GM10847 (cell line): ENCODE results near the gene ZNF516.

Source experiments
- POLR2A ChIP-seq: IDR thresholded peaks from 2 replicates; pipeline ENCODE4 v1.6.1; 2011; ENCODE audit not compliant: insufficient read length; ENCODE audit errors: extremely low read depth

ZNF516 gene

DNA sequence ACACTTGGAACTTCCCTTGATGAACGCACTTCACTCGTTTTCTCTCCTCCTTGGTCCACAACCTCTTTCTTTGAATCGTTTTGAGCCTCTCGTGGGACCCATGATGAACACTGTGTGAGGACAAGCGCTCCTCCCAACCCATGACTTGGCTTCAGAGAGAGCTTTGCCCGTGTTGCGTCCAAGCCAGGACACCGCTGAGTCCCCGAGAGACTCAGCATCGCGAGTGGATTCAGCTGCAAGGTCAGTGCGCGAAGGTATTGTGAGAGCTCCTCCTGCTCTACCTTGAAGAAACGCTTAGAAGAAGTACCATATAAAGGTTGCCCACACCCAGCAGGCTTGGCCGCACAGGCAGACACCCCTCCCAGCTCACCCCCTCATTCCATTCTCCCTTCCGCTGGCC, 58.7 kb downstream of the ZNF516 start:
- no peak for TF ChIP-seq POLR2A

DNA sequence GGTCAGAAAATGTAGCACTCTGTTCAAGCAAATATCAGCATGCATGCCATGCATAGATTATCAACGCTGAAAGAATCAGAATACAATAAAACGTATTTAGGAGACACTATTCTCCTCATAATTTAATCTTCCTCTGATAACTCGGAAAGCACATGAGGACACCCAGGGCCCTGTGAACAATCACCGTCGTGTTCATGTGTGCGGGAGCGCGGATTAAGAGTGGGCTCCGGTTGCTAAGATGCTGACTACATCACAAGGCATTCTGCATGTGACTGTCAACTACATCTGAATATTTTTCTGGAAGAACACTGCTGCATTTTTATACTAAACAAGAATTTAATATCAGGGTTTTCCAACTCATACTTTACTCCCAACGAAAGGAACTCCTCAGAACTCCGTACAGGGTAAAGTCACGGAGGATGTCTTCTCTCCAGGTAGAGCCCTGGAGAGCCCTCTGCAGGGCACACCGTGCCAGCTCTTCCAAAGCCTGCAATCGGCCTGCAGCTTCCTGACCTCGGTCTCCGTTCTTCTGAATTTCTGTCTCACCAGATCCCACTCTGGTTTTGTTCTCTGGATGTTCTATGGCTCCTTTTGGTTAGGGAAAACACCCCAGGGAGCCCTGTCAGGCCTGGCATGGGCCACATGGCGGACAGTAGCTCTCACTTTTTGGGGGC, 59.6 kb downstream of the ZNF516 start:
- TF ChIP-seq POLR2A = no peak

DNA sequence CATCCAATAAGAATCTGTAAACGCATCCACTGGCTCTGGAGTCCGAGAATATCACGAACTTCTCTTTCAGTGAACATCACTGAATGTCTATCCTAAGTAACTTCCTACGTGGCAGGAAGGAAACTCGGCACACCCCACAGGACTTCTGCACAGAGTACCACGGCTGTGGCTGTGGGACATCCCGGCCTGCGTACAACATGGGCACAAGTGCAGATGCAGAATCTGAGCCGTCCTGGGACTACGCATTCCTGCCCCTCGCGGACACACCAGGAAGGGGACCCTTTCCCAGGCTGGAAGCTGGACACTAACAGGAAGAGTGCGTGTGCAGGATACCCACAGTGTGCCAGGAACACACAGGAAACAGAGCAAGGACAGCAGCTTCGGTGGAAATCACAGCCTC, 60.6 kb downstream of the ZNF516 start:
- no peak for TF ChIP-seq POLR2A

DNA sequence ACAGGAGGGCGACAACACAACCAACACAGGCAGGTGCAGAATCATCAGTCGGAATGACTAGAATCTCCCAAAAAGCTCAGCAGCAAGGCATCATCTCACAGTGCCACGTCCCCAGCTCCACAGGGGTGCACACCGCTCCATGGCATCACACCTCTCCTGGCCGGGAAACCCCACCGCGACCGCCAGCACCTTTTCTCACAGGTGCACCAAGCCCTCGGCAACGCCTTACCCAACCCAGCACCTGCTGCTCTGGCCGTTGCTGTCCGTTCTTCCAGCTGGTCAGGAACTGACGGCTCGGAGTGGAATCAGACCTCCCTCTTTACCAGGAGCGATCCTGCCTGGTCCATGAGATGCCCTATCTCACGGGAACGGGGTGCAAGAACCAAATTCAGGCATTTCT, 61.3 kb downstream of the ZNF516 start:
- no peak for TF ChIP-seq POLR2A

DNA sequence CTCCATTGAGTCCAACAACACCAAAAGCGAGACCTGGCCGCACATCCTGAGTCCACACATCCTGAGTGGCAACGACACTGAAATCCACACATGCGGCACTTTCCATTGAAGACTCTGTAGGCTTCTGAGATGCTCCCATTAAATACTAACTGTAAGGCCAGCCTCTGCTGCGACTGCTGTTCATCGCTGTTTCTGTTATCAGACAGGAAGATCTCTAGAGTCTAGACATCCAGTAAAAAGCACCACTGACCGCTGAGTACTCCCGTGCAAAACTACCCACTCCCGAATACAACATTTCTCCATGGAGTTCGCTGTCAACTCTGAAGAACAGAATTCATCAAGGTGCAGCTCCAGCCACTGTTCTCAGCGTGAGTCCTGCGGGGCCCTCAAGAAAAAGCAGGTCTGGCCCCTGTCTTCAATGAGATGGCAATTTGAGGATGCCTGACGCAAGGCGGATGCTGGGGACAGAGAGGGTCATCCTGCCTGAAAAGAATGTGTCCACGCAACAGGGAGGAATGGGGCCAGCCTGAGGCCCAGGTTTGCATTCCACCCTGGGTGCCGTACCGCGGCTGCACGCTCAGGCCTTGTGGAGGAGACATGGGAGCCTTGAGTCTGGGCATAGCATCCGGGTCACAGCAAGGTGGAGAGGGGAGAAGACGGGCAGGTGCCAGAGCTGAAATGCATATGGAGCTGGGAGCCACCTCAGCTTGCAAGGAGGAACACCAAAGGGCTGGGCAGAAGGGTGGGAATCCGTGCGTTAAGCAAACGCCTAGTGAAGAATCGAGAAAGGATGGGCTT, 61.9 kb downstream of the ZNF516 start:
- TF ChIP-seq POLR2A = no peak

DNA sequence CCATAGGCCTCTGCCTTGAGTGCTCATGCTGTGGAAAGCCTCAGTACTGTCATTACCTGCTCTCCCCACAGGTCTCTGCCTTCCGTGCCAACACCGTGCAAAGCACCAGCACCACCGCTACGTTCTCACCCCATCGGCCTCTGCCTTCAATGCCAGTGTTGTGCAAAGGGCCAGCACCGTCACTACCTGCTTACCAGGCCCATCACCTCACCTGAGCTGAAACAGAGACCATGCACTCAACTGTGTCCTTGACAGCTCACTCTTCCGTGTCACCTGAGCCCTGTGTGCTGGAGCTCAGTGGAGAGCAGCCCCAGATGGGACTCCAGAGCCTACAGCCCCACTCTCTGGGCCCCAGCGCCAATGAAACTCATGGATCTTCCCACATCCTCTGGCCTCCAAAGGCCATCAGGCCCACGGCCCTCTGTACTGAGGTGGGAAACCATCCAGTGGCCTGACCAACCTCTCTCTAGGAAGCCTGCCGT, 62.7 kb downstream of the ZNF516 start:
- no peak for TF ChIP-seq POLR2A

DNA sequence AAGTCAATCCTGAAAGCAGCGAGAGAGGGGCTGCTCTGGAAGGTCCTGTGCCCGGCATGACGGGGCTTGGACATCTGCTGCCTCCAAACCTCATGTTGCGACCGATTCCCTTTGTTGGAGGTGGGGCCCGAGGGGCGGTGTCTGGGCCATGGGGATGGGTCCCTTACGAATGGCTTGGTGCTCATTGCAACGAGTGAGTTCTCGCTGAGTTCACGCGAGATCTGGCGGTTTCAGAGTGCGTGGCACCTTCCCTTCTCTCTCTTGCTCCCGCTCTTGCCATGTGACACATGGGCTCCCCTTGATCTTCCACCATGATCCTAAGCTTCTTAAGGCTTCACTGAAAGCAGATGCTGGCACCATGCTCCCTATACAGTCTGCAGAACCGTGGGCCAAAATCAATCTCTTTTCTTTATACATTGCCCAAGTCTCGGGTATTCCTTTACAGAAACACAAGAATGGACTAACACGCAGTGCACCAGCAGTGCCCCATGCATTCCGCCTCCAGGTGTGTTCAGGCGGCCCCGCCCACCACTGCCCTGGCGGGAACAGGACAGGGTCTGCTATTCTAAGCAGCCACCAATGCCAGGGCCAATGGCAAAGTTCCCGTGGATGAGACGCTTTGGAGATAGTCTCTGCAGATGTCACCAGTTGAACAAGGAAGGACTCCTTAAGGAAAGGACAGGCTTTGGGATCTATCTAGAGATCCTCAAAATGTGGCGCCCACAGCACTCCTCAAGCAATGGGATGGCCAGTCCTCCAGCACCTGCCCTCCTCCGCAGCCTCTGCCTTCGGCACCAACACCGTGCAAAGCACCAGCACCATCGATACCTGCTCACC, 63.4 kb downstream of the ZNF516 start:
- no peak for TF ChIP-seq POLR2A

DNA sequence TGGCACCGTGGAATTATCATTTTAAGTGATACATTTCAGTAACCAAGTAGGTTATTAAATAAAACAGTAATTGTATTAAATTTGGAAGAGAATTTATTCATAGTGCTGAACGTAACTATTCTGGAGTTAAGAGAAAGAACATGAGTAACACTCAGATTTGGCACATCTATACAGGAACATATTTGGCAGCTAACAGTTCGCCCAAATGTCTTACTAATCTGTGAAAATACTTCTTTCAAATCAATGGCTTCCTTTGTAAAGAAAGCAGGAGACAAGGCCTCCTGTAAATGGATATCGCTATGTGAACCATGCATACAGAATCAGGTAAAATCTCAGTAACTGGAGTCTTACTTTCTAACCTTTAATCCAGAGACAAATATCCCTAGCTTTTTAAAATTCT, 64.4 kb downstream of the ZNF516 start:
- TF ChIP-seq POLR2A = no peak

DNA sequence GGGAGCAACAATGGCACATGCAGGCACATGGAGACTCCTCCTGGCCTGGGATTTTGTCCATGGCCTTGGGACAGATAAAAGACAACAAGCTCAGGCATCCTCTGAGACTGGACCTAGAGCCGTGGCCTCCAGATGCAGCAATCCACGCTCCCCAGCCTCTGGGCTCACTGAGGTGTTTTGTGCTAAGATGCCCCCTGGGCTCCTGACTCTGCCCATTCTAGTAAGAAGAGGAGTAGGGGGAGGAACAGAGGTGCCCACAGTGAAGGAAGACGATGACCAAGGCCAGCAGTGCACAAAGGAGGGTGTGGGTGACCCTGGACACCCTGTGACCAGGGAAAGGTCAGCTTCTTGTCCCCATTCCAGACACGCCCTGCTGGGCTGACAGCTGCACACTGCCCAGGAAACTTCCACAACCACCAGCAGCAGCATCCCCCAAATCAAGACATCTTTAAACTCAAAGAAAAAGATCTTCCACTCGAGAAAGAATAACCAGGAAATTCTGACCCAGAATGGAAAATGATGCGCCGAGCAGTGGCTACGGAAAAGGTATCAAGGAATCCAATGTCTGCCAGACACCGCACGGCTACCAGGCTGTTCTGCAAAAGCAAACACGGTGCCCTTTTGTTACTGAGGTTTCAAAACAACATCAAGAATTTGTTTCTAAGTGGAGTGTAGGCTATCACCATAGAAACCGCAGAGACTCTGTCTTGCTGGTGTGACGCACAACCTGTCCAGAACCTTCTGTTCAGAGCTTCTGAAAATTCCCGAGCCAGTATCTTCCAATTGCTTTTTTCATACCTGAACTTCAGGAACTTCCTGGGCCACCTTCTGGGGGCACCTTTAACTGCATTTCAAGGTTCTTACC, 65.5 kb downstream of the ZNF516 start:
- no peak for TF ChIP-seq POLR2A

DNA sequence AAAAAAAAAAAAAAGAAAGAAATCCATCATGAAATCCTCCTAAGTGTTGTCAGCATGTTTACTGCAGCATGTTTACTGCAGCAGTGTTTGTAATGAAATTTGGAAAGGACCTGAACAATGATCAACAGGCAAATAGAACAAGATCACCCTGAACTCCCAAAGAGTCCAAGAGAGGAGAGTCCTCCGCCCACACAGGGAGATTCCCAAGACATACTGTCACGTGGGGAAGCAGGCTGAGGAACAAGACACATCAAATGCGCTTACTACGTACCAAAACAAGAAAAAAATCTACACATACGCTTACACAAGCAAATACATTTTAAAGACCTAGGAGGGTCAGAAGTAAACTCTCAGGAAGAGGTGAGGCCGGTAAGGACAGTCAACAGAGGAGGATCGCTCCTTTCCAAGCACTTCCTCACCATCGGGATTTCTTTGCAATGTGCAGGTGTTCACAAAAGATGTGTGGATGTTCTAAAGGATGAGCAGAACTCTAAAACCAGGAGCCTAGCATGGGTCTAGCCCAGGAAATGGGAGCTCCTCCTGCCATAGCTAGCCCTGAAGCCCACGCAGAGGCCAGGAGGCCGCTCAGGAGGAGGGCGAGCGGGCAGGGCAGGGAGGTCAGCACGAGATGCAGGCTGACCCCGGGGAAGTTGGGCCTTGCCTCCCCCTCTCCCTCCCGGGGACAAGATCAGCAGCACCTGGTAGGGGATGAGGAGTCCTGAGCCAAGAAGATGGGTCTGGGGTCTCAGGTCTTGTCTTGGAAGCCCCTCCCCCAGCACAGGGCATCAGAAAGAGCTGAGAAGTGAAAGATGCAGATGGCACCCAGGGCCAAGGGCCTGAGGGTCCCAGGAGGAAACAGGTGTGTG, 66.4 kb downstream of the ZNF516 start:
- no peak for TF ChIP-seq POLR2A

DNA sequence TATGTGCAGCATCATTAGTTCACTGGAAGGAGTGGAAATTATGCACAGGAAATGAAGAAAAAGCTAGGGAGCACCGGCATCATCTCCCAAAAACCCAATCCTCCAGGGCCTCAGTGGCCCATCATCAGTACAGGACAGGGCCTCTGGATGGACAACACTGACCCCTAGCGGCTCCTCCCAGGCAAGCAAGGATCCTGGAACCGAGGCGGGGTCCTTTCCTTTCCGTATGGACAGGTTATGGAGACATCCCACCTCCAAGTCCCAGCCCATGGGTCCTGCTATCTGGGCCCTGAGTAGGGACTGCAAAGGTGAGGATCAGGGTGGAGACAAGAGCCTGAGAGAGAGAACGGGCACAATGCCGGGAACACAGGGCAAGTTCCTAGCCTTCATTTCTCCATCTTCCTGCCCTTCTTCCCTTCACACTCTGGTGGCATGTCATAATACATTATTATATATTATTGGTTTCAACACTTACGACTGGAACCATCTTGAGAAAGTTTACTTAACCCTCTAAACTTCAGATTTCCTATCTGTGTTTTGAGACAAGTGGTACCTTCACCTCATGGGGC, 68.2 kb downstream of the ZNF516 start:
- TF ChIP-seq POLR2A = no peak

DNA sequence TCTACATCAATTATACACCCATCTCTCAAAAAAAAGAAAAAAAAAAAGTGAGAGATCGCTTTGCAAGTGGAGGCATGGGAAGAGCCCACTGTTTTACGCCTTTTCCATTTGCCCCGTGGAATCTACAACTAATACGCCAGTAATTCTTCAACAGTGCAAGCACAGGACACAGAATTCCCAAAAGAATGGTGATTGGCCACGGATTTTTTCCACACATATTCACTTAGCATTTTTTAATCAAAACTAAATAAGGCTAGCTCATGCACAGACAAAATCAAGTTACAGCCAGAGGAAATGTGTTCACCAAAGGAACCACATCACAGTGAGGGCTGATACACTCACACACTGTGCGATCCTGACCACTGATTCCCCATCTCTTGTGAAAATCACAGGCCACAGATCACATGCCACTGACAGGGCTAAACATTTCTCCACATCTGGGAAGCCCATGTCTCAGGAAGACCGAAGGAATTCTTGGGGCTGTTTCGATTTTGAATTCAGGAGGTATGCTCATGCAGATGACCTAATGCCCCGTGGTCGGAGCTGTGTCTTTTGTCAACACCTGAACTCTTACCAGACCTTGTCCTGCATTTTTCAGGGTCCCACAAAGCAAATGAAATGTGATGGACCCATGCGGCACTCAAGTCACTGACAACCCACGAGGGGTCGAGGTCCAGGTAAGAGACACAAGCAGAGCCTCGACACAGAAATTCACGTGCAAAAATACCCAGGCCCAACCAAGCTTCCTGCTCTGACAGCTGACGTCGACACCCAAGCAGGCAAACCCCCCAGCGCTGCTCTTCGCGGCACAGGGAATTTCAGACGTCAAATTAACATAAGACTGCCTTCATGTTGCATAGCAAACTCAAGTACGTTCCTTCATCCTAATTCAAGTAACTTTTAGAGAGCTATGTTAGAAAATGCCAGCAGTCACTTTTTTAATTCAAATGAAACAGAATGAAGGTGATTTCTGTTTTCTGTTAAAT, 69.6 kb downstream of the ZNF516 start:
- TF ChIP-seq POLR2A = no peak
